ENCODE data around the gene SLC9A3.

Gene SLC9A3

DNA sequence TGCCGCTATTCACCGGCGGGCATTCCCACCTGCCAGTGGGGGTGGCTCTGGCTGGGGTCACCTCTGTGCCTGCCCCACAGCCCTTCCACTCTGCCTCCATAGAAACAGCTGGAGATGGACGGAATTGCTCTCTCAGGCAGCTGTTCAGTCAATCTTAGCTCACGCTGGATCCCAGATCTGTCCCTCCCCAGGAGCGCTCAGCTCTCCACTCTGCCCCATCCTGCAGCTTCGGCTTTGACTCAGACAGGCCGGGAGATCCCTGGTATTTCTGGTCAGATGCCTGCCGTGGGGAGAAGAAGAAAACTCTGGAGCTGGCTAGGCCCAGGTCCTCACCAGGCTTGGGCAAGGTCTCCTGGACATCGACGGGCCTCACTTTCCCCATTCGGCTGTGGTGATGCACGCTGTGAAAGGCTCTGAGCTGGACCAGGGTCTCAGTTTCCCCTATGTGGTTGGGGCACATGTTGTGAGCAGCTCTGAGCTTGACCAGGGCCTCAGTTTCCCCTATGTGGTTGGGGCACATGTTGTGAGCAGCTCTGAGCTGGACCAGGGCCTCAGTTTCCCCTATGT is 7.6 kb upstream of the SLC9A3 start:
- CTCF ChIA-PET = interaction anchor here (1.0 kb wide), 1 partner anchor 10 kb away, joined by 4 read pairs; no protein-coding TSS in a partner anchor
- H3K27ac ChIP-seq = no peak overlapping the region
- POLR2A ChIA-PET (ENCODE audit: low non-redundant PET) = no interaction called here
- TF ChIP-seq CTCF (conservative IDR thresholded peaks at IDR 0.05; ENCODE audit: low read depth) = no peak
- DNase-seq (ENCODE audit: low spot score) = no peak

- H3K27ac ChIP-seq = no peak overlapping the region
- CTCF ChIA-PET = no interaction called here
- POLR2A ChIA-PET (ENCODE audit: low non-redundant PET) = no interaction called here
- no peak for TF ChIP-seq CTCF (conservative IDR thresholded peaks at IDR 0.05; ENCODE audit: low read depth)
- no peak for DNase-seq (ENCODE audit: low spot score)
Observed at GRCh38 chr5:531101-531748, 7.0 kb upstream of the SLC9A3 start.

- H3K27ac ChIP-seq = no peak overlapping the region
- ChIA-PET POLR2A (ENCODE audit: low non-redundant PET) (no interaction called here), CTCF (no interaction called here)
- DNase-seq (ENCODE audit: low spot score) = no peak
- no peak for TF ChIP-seq CTCF (conservative IDR thresholded peaks at IDR 0.05; ENCODE audit: low read depth)
Observed at GRCh38 chr5:530001-530955, 6.0 kb upstream of the SLC9A3 start.

DNA sequence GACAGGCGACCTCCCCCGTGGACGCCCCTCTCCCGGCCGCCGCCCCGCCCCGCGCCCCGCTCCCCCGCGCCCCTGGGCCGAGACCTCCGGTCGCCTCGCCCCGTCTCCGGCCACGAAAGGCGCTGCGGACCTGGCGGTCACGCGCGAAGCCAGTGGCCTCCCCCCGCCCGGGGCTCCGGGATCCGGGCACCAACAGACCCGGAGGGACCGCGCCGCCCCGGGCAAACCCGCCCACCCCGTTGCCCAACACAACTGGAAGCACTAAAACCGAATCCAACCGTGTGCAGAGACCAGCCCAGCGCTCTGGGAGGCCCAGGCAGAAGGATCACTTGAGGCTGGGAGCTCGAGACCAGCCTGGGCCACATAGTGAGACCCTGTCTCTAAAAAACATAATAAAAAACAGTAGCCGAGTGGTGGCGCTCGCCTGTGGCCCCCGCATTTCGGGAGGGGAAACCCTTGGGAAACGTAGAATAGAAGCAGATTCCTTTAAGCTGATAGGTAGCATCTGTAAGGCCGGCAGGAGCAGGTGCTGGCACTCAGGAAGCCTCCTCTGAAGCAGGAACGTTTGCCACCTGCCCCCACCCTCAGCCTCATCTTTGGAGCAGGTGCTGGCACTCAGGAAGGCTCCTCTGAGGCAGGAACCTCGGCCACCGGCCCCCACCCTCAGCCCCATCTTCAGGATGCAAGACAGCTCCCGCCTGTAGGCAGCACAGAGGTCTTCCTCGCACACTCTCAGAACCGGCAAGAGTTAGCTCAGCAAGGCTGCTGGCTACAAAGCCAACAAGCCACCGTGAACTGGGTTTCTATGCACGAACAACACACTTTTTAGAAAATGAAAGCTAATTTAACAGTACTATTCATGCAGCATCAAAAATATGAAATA is 4.6 kb upstream of the SLC9A3 start:
- DNase-seq (ENCODE audit: low spot score) = no peak
- ChIA-PET POLR2A (ENCODE audit: low non-redundant PET) (no interaction called here), CTCF (interaction anchor here (0.6 kb wide), 1 partner anchor 17 kb away, joined by 4 read pairs; no protein-coding TSS in a partner anchor)

DNA sequence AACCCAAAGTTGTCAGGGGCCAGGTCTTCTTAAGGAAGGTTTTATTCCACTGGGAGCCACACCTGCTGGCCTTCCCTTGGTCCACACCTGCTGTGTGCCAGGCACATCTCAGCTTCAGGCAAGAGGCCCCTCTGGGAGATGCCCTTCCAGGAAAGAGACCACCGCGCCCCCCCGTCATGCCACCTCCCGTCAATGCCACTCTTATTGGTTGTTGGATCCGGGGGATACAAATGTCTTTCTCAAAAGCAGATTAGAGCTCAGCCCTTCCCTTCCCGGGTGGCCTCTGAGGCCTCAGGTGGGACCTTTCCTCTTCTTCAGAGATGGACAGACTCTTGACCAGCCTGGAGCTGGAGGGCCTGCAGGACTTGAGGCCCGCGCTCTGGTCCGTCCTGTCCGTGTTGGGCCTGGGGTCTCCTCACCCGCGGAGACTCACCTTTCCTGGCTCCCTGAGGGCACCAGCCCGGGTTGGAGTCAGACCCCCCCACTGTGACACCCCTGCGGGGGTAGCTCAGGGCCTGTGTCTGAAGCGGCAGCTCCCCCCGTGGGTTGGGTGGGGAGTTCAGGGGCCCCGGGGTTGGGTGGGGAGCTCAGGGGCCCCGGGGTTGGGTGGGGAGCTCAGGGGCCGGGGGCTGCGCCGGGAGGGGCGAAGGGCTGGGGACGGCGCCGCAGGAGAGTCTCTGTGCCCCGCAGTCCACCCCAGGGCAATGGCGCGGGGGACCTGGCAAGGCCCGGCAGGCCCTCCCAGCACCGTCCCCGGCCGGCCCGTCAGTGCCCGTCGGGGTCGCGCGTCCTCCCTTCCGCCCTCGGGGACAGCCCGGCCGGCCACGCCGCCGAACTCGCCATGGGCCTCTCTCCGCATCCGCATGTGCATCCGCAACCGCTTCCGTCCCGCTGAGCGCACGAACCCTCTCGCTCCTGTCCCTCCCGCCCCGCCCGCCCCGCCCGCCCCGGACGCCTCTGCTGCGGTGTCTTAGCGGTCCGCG is 3.7 kb upstream of the SLC9A3 start:
- TF ChIP-seq CTCF (conservative IDR thresholded peaks at IDR 0.05; ENCODE audit: low read depth) = no peak
- ChIA-PET POLR2A (ENCODE audit: low non-redundant PET) (no interaction called here), CTCF (interaction anchor here (0.5 to 0.6 kb wide), 2 partner anchors 18 to 28 kb away, joined by 3 to 4 read pairs; no protein-coding TSS in a partner anchor)
- no peak for DNase-seq (ENCODE audit: low spot score)
- H3K27ac ChIP-seq = no peak overlapping the region

More for the DNA sequence above, 4.6 kb upstream of the SLC9A3 start:
- TF ChIP-seq CTCF (conservative IDR thresholded peaks at IDR 0.05; ENCODE audit: low read depth) = no peak
- no peak overlapping the region for H3K27ac ChIP-seq

Measured in RWPE1 (cell line).